Adipose tissue (tissue), 3 donors: ENCODE results near the gene YKT6. TPM values are rescaled to one million over a fixed set of nuclear protein-coding genes. Genes with fewer than 3 reads are reported as not detected.

Experiments used
- H3K27ac ChIP-seq: one replicate; pipeline ENCODE4 v1.5.1; 2013; ENCODE audit warnings: low read depth, low read length
- WGBS, 3 donors: extraction: QIAGEN DNeasy Blood & Tissue Kit; methylation state at CpG; one replicate each; pipeline ENCODE4 v1.1.7; 2013; 5-methylcytosine and 5-hydroxymethylcytosine counted together
- polyA plus RNA-seq, 3 donors: library from polyadenylated mRNA; stranded (reverse); fragments of 200-250 nt; gene quantifications; one replicate each; pipeline ENCODE4 v1.2.3, GENCODE V29; 2013
- donor health status: healthy with polysubstance abuse.
- donor health status: Bipolar disorder and iron deficiency.
- donor health status: healthy.

YKT6 gene
- polyA plus RNA-seq = 10 to 100 TPM; 41.7 to 59.5 (median 43.5) TPM

GRCh38 chr7:44200699-44201461, at the start of gene YKT6:
Gene YKT6, plus strand, starts transcription at chr7:44200978. Its CDS starts 158 bp downstream, at chr7:44201136.
- WGBS, 3 donors = 0 to 1% (median 0%) methylated on average over 55 to 58 of the region's 58 CpGs
- H3K27ac ChIP-seq = no peak within 1 kb of the TSS

- 94 to 98% (median 95%) methylated on average over 9 of the region's 9 CpGs for WGBS, 3 donors
- H3K27ac ChIP-seq = no peak overlapping the region
Observed at GRCh38 chr7:44151956-44152355, 48.8 kb upstream of the YKT6 start.

GRCh38 chr7:44152971-44153947, 47.5 kb upstream of the YKT6 start:
- no peak overlapping the region for H3K27ac ChIP-seq
- 80 to 86% (median 84%) methylated on average over 22 of the region's 22 CpGs for WGBS, 3 donors

GRCh38 chr7:44153948-44154335, 46.8 kb upstream of the YKT6 start:
- WGBS, 3 donors = 91 to 95% (median 93%) methylated on average over 5 of the region's 5 CpGs

GRCh38 chr7:44154703-44155102, 46.1 kb upstream of the YKT6 start:
- no peak overlapping the region for H3K27ac ChIP-seq
- WGBS, 3 donors = 70 to 76% (median 76%) methylated on average over 3 of the region's 3 CpGs

More at GRCh38 chr7:44153948-44154335, 46.8 kb upstream of the YKT6 start:
- no peak overlapping the region for H3K27ac ChIP-seq

GRCh38 chr7:44155191-44156185, 45.3 kb upstream of the YKT6 start:
- 72 to 85% (median 82%) methylated on average over 8 of the region's 8 CpGs for WGBS, 3 donors
- no peak overlapping the region for H3K27ac ChIP-seq

- WGBS, 3 donors = 75 to 91% (median 83%) methylated on average over 4 of the region's 4 CpGs
- H3K27ac ChIP-seq = no peak overlapping the region
Observed at GRCh38 chr7:44156453-44157010, 44.2 kb upstream of the YKT6 start.

- no peak overlapping the region for H3K27ac ChIP-seq
- WGBS, 3 donors = 83 to 85% (median 83%) methylated on average over 15 of the region's 15 CpGs
Observed at GRCh38 chr7:44157116-44158080, 43.4 kb upstream of the YKT6 start.

GRCh38 chr7:44158096-44158872, 42.5 kb upstream of the YKT6 start:
- 80 to 83% (median 80%) methylated on average over 10 of the region's 10 CpGs for WGBS, 3 donors
- H3K27ac ChIP-seq = no peak overlapping the region

- no peak overlapping the region for H3K27ac ChIP-seq
- WGBS, 3 donors = 87 to 89% (median 88%) methylated on average over 12 of the region's 12 CpGs
Observed at GRCh38 chr7:44158873-44159631, 41.7 kb upstream of the YKT6 start.

GRCh38 chr7:44159824-44160630, 40.8 kb upstream of the YKT6 start:
- 87 to 88% (median 88%) methylated on average over 5 of the region's 5 CpGs for WGBS, 3 donors
- no peak overlapping the region for H3K27ac ChIP-seq

GRCh38 chr7:44161371-44161770, 39.4 kb upstream of the YKT6 start:
- 96 to 100% (median 100%) methylated on average over 2 of the region's 2 CpGs for WGBS, 3 donors
- H3K27ac ChIP-seq = no peak overlapping the region

GRCh38 chr7:44162179-44162578, 38.6 kb upstream of the YKT6 start:
- WGBS, 3 donors = 74 to 87% (median 75%) methylated on average over 4 of the region's 4 CpGs

GRCh38 chr7:44162785-44163395, 37.9 kb upstream of the YKT6 start:
- WGBS, 3 donors = 63 to 88% (median 85%) methylated on average over 1 of the region's 1 CpG
- no peak overlapping the region for H3K27ac ChIP-seq

More at GRCh38 chr7:44162179-44162578, 38.6 kb upstream of the YKT6 start:
- H3K27ac ChIP-seq = no peak overlapping the region
